GM12865 (cell line): Measurements from ENCODE around the gene BAHCC1.

Experiments used
- DNase-seq: peaks from one replicate; pipeline ENCODE4 v3.0.0; 2010; ENCODE audit warnings: low read depth
- H3K4me3 ChIP-seq: 2 replicates; pipeline ENCODE4 v1.5.1; 2011; ENCODE audit warnings: mild to moderate bottlenecking, low read depth, low read length, control low read depth
- TF ChIP-seq, protein P1 (sequence below): IDR thresholded peaks from 2 replicates; pipeline ENCODE4 v1.5.1; 2011; ENCODE audit warnings: low read length, control low read depth, low read depth, inconsistent platforms; ENCODE audit not compliant: insufficient read depth; ENCODE audit errors: missing control alignments

The BAHCC1 gene

DNA sequence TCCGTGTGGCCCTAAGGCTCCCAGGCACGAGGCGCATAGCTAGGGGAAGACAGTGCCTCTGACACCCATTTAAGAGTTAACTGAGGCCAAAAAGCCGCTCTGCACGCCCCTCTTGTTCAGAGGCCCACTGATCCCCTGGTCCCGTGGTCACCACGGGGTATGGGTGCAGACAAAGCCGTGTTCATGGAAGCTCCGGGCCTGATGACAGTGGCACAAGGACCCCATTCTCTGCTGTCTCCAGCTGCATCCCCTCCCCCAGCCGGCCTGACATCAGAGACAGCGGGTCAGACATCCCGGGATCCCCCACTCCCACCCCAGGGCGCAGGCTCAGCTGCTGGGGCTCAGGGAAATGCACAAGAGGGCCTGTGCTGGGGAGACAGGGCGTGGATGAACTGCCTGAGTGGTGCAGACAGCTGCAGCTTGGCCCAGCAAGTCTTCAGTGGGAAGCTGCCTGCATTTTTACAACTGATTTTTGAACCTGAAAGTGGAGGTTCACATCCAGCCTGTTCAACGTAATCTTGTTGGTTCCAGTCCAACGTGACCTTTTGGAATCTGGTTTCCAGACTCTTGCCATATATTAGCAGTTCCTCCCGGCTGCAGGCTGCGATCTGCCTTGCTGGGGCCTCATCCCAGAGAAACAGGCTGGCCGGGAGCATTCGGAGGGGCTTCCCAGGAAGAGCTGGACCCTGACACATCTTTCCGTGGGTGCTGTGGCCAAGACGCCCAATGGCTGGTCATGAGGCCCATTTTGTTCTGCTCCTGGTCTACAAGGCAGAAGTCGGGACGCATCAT, 9.7 kb upstream of the BAHCC1 start:
- TF ChIP-seq, protein P1, sequence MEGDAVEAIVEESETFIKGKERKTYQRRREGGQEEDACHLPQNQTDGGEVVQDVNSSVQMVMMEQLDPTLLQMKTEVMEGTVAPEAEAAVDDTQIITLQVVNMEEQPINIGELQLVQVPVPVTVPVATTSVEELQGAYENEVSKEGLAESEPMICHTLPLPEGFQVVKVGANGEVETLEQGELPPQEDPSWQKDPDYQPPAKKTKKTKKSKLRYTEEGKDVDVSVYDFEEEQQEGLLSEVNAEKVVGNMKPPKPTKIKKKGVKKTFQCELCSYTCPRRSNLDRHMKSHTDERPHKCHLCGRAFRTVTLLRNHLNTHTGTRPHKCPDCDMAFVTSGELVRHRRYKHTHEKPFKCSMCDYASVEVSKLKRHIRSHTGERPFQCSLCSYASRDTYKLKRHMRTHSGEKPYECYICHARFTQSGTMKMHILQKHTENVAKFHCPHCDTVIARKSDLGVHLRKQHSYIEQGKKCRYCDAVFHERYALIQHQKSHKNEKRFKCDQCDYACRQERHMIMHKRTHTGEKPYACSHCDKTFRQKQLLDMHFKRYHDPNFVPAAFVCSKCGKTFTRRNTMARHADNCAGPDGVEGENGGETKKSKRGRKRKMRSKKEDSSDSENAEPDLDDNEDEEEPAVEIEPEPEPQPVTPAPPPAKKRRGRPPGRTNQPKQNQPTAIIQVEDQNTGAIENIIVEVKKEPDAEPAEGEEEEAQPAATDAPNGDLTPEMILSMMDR, result no peak
- DNase-seq, result no peak
- H3K4me3 ChIP-seq, result no peak overlapping the region

DNA sequence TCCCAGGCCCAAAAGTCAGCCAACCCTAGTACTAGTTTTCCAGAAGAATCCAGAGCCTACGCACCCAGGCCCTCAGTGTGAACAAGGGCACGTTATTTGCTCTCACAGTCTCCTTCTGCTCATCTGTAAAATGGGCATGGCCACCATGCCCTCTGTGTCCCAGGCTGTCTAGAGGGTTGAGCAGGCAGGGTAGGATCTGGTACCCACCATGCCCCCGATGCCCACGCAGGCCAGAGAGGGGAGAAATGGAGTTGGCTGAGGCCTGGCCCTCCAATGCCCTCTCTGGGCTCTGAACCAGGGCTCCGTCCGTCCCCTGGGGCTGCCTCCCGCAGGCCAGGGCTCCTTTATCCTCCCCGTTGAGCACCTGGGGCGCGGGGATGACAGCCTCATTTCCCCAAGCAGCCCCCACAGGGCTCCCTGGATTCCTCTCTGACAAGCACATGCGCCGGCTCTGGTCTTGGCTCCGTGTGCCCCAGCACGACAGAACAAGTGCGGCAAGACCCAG, 9.1 kb upstream of the BAHCC1 start:
- TF ChIP-seq, protein P1, result no peak
- H3K4me3 ChIP-seq, result no peak overlapping the region
- DNase-seq, result no peak

DNA sequence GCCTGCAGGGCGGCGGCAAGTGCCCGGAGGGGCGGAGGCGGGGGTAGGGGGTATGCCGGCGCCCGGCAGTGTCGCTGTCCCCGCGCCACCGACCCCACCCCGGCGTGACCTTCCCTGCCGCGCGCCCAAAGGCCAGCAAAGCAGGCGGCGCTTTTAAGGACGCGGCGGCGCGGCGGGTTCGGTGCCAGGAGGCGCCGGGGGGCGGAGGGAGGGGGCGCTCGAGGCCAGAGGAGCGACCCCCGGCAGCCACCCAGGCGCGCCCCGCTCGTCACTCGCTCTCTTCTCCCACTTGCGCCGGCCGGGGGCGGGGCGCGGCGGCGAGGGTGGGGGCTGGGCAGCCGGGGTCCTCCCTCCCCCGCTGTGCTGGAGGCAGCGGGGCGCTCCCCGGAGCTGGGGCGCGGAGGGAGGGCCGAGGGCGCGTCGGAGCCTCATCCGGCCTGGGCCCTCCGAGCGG, 8.6 kb upstream of the BAHCC1 start:
- peak overlapping the region; percentile 54; the same call in 1 of the 2 replicates for H3K4me3 ChIP-seq
- no peak for DNase-seq
- TF ChIP-seq, protein P1, result no peak

DNA sequence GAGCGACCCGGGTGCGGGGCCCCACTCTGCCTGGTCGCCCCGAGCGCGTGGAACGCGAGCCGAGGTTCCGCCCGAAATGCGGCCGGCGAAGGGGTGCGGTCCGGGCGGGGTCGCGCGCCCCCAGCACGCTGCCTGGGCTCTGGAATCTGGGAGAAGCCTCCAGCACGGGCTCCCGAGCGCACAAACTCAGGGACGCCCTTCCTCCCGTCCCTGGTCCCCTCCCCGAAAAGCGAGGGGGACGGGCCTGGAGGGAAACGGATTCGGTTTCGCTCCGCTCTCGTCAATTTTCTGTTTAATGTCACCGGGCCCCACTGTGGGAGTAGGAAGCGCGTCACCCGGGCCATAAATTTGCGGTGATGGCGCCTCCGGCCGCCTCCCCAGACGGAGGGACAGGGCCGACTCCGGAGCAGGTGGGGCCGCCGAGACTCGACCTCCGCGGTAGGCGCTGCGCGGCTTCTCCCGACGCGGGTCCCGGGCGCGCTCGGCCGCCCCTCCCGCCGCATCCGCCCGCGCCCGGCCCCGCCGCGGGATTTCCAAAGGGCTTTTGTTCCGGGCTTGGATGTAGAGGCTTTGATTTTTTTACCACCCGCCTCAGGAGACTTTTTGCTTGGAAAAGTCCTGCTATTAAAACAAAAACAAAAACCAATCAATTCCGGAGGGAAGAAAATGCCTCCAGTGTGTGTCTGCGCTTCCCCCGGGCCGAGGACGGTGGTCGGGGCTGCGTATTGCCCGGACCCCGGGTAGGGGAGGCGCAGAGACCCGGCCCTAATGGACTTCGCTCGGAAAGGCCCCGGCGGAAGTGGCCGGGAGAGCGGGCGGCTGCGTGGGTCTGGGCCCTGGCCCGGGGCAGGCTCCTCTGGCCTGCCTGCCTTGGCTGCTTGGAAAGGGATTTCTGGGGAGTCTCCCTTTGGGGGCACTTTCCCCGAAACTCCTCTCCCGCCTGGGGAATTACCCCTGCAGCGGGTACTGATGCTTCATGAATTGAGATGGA, 7.9 kb upstream of the BAHCC1 start:
- peak overlapping the region; percentile 54 for H3K4me3 ChIP-seq
- DNase-seq, result peak; percentile 18
- TF ChIP-seq, protein P1, result no peak

DNA sequence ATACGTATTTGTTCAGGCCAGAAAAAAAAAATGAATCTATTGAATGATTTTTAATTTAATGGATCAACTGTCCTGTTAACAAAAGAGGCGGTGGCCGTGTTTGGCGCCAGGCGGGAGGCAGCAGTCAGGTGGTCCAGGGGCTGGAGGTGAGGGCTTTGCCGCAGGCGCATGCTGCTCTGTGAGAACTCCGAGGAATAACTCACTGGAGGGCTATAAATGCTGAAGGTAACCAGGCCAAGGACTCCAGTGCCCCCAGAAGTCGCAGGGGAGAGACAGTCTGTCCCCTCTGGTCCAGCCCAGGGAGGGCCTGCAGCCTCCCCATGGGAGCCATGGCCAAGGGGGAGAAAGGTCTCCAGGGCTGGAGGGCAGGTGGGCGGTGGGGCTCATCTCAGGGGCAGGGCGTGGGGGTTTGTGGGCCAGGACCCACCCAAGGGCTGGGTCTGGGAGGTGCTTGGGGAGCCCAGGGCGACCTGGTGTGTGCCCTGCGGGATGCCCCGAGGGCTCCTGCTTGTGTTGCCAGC, 7.1 kb upstream of the BAHCC1 start:
- no peak for DNase-seq
- TF ChIP-seq, protein P1, result no peak
- H3K4me3 ChIP-seq, result no peak overlapping the region

DNA sequence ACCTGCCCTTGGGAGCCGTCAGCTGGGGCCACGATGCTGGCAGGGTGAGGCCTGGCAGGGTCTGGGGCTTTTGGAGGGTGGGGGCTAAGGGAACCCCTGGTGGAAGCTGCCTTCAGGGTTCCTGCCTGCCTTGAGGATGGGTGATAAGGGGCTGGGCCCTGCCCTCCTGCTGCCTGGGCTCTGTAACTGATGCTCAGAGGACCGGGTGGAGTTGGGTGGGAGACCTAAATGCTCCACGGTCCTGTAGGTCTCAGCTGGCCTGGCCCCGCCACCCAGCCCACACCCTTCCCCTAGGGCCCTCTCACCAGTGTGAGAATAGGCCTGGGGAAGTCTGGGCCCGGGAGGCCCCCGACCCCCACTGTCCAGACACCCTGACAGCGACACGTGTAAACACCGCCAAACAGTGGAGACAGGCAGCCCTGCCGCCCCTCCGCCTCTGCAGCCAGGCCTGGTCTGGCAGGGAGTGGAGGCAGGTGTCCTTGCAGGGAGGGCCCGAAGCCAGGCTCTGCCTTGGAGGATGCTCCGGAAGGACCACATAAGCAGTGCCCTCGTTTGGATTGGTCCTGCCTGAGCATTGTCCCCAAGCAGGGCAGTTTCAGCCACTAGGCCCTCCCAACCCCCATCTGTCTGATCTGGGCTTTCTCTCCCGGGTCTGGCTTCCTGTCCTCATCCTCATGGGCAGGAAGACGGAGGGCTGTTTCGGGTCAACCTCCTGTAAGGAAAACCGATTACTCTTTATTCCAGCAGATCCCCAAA, 6.5 kb upstream of the BAHCC1 start:
- TF ChIP-seq, protein P1, result no peak
- DNase-seq, result no peak
- no peak overlapping the region for H3K4me3 ChIP-seq
